Stimulated activated CD4-positive, alpha-beta T cell treated with anti-CD3 and anti-CD28 coated beads, Interleukin-2, amount 100 ng/mL, for 4 hours (primary cell): Measurements from ENCODE around the gene SCG3.

Experiments used
- DNase-seq: peaks from one replicate; pipeline ENCODE4 v3.0.0-alpha.2; 2020; ENCODE audit warnings: low read depth

SCG3 gene

DNA sequence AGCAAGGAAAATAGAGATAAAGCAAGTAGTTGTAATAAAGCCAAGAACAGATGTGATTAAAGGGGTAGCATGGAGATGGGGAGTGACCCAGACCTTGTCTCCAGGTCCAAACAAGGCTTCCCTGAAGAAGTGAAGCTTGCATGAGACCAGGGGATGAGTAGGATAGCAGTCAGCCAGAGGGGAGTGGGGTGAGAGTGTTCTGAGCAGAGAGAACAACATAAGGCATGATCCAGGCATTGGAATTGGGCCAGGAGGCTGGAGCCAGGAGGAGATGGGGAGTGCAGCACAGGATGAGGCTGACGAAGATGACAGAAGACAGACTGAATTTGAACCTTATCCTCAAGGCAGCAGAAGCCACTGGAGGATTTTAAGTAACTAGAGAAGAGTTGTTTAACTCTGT lies 77.3 kb downstream of the SCG3 start:
- DNase-seq, result no peak

DNA sequence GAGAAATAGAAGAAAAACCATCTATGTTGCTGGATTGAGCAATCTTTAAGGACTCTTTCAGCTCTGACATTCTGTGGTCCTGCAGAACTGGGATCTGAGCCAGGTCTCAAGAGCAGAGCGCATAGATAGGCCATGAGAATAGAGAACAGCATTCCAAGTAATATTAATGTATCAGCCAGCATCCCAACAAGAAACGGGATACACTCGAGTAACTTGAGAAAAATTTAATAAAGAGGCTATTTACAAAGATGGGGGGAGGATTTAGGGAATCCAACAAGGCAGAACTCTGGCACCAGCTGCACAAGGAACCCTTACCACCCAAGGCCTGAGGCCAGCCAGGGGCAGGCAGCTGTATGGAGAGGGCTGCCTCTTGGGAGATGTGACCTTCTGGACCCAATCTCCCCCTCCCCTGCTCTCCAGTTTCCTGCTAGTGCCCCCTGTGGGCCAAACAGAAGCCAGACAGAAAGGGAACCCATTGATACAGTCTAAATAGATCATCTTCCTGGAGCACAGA lies 78.3 kb downstream of the SCG3 start:
- DNase-seq, result no peak

GRCh38 chr15:51760805-51761204 lies 79.5 kb downstream of the SCG3 start:
- no peak for DNase-seq

DNA sequence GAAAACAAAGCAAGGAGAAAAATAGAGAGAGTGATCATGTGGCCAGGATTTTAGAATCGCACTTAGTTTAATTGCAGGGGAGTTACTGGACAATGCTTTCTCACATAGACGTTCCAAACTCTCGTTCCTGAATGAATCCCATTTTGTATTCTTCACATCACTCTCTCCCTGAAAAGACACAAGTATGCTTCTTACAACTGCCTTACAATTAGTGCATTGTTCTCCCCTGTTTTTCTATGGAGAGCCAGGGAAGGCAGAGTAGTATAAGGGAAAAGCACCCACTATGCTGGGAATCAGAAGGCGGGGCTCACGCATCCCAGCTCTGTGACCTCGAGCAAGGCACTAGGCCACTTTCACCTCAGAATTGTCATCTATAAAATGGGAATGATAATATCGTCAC lies 84.4 kb downstream of the SCG3 start:
- no peak for DNase-seq

DNA sequence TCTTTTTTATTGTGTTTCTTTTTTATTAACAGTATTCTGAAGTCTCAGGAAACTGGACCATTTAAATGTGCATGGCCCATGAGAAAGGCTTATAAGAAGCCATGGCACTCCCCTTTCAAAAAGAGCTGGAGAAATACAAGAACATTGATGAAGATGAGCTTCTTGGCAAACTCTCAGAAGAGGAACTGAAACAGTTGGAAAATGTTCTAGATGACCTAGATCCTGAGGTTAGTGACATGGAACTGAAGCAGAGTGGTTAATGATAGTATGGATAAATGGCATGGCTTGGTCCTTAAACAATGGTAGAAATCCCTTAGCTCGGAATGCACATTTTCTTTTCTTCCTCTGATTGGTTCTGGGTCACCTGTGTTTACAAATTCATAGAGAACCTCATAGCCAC lies 85.0 kb downstream of the SCG3 start:
- DNase-seq, result no peak

- no peak for DNase-seq
Measured at GRCh38 chr15:51768018-51768417, 86.7 kb downstream of the SCG3 start.
